ENCODE data around the gene CHIC1.

GRCh38 chrX:73615022-73615421 is 52.0 kb downstream of the CHIC1 start:
- TF ChIP-seq, protein P1, sequence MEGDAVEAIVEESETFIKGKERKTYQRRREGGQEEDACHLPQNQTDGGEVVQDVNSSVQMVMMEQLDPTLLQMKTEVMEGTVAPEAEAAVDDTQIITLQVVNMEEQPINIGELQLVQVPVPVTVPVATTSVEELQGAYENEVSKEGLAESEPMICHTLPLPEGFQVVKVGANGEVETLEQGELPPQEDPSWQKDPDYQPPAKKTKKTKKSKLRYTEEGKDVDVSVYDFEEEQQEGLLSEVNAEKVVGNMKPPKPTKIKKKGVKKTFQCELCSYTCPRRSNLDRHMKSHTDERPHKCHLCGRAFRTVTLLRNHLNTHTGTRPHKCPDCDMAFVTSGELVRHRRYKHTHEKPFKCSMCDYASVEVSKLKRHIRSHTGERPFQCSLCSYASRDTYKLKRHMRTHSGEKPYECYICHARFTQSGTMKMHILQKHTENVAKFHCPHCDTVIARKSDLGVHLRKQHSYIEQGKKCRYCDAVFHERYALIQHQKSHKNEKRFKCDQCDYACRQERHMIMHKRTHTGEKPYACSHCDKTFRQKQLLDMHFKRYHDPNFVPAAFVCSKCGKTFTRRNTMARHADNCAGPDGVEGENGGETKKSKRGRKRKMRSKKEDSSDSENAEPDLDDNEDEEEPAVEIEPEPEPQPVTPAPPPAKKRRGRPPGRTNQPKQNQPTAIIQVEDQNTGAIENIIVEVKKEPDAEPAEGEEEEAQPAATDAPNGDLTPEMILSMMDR (IDR thresholded peaks at IDR 0.05 in 4 of 5, conservative IDR thresholded peaks at IDR 0.05 in 1 of 5) = no peak
- no peak for TF ChIP-seq POLR2A (IDR thresholded peaks at IDR 0.05)

All from gastrocnemius medialis (tissue), 4 donors.